GM12872 (cell line): Measurements from ENCODE around the gene HELQ.

Experiments used
- TF ChIP-seq, protein P1 (sequence below): IDR thresholded peaks from 3 replicates; pipeline ENCODE4 v1.5.1; 2011; ENCODE audit warnings: low read depth, mild to moderate bottlenecking, low read length, moderate library complexity; ENCODE audit not compliant: insufficient read depth

The HELQ gene

DNA sequence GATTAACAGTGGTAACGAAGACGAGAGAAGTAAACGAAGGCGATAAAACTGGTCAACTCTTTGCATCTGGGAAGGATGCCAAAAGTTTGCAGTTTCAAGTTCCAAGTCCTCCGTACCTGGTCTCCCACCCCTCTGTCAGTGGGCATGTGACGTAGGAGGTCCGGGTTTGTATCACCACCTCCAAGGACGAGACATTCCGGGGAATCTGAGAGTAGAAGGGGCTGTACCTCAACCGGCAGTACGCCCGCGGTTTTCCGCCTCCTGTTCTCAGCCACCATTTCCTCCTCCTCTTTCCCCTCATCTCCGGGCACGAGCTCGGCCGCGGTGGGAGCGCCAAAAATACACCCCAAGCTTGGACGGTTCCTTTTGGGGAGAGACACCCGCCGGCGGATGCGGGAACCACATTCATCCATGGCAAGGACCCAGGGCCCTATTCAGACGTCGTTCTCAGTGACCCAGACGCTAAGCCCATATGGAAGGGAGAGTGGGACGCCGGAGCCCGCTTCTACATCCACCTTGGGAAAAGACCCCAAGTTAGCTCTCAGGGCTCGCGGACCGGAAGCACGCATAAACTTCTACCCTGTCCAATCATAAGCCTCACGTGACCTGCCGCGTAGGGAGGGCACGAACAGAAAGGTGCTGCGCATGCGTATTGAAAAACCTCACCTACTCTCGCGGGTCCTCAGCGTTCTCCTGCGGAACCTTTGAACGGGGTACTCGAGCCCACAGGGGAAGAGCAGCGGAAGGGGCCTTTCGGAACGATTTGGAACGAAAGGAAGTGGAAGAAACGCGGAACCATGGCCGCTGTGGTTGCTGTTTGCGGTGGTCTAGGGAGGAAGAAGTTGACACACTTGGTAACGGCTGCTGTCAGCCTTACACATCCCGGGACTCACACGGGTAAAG, at the start of gene HELQ, which contains the start of gene MRPS18C:
Gene HELQ, minus strand, starts transcription at position 543 of the 903 bp plus-strand sequence. Its CDS starts 130 bp downstream, at position 413.
Gene MRPS18C, plus strand, starts transcription at position 778 of the 903 bp plus-strand sequence. Its CDS starts 20 bp downstream, at position 798.
- TF ChIP-seq, protein P1, sequence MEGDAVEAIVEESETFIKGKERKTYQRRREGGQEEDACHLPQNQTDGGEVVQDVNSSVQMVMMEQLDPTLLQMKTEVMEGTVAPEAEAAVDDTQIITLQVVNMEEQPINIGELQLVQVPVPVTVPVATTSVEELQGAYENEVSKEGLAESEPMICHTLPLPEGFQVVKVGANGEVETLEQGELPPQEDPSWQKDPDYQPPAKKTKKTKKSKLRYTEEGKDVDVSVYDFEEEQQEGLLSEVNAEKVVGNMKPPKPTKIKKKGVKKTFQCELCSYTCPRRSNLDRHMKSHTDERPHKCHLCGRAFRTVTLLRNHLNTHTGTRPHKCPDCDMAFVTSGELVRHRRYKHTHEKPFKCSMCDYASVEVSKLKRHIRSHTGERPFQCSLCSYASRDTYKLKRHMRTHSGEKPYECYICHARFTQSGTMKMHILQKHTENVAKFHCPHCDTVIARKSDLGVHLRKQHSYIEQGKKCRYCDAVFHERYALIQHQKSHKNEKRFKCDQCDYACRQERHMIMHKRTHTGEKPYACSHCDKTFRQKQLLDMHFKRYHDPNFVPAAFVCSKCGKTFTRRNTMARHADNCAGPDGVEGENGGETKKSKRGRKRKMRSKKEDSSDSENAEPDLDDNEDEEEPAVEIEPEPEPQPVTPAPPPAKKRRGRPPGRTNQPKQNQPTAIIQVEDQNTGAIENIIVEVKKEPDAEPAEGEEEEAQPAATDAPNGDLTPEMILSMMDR: peak; percentile 30; the same call in 2 of the 3 replicates

DNA sequence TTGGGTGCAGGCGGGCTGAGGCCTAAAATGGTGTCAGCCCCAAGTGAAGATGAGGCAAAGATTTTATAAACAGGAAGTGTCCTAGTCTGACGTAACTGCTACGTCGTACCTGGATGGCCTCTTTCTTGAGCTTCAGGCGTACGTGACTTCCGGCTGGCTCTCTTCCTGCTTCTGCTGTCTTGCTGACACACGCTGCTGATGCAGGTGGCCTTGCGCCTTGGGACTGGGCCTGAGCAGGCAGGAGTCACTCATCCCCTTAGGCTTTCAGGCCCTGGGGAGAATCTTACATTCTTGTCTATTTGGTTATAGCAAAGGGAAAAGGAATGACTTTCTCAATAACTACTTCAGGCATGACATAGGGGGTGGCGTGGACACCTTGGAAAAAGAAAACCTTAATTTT, 49.4 kb upstream of the HELQ start:
- TF ChIP-seq, protein P1: no peak

- TF ChIP-seq, protein P1: no peak
Measured at GRCh38 chr4:83504503-83504902, 48.9 kb upstream of the HELQ start.

DNA sequence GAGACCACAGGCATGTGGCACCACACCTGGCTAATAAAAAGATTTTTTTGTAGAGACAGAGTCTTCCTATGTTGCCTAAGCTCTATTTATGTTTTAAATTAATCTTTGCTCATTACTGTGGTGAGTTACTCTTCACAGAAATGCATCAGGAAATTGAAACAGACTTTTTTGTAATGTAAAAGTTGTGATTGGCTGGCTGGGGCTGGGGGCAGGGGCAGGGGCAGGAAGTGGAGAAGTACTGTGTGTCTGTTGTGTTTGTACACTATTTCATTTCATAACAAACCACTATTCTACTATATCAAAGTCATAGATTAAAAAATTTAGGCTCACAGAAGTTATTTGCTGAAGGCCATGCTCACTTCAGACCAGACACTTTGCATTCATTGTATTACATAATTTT, 48.4 kb upstream of the HELQ start:
- TF ChIP-seq, protein P1: no peak

GRCh38 chr4:83498187-83498586, 42.6 kb upstream of the HELQ start:
- TF ChIP-seq, protein P1: no peak

DNA sequence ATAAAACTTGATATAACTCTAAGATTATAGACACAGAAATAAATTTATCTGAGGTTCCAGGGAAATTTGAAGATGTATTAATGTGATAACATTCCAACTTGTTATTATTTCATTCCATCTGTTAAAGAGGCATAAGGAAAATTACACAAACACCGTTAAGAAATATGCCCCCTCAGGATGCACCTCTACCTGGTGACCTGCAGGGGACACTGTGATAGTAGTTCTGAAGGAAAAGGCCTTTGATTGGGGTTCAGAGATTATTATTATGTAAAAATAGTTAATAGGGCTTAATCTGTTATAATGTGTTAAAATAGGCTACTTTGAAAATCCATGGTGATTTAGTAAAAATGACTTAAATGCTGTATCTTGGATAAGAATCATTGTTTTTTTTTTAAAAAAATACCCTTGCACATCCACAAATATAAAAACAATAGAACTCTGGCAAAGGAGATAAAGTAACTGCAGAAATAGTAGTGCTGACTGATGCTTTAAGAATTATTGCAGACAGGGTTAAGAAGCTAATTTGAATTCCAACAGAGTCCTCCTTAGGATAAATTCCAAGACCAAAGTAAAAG, 35.3 kb upstream of the HELQ start:
- TF ChIP-seq, protein P1: peak; percentile 75

DNA sequence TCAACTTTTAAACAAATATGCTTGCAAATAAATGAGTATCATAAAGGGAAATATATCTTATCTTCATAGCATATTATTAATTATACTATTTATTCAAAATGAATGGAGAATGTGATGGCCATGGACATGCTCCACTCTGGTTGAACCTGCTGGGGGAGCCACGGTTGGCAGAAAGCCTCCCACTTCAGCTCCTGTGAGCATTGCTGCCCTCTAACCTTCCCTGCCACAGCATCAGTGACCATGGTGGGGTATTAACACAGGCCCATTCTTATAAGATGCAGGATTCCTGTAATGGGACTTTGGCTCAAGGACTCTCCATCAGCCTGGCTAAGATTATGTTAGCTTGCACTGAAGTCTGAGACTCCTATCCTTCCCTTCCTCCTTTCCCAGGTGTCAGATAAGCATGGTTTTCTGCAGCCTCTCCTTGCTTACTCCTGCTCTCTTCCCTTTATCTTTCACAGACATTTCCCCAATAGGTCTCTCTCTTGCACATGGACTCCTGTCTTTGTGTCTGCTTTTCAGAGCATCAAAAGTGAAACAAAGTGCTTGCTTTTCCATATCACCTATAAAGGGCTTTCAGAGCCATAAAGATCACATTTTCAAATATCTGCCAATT, 34.2 kb upstream of the HELQ start:
- TF ChIP-seq, protein P1: no peak
